HUES64 (cell line): ENCODE measurements around the gene DAPL1.

ENCODE experiments used
- H3K27ac ChIP-seq: 2 replicates; pipeline ENCODE4 v1.7.0; 2013; ENCODE audit warnings: low read depth, low read length, inconsistent platforms
- H3K27me3 ChIP-seq: 2 replicates; pipeline ENCODE4 v1.6.1; 2013; ENCODE audit warnings: mild to moderate bottlenecking, low read length; ENCODE audit not compliant: insufficient read depth
- H3K36me3 ChIP-seq: 2 replicates; pipeline ENCODE4 v1.6.1; 2013; ENCODE audit warnings: mild to moderate bottlenecking, low read length; ENCODE audit not compliant: insufficient read depth
- H3K4me1 ChIP-seq: 2 replicates; pipeline ENCODE4 v1.6.1; 2013; ENCODE audit warnings: mild to moderate bottlenecking, low read length, moderate library complexity; ENCODE audit not compliant: insufficient read depth
- H3K4me3 ChIP-seq: 2 replicates; pipeline ENCODE4 v1.5.1; 2013; ENCODE audit warnings: mild to moderate bottlenecking, low read length, moderate library complexity
- H3K9ac ChIP-seq: 2 replicates; pipeline ENCODE4 v1.6.1; 2013; ENCODE audit warnings: mild to moderate bottlenecking, low read depth, low read length
- H3K9me3 ChIP-seq: 2 replicates; pipeline ENCODE4 v1.6.1; 2013; ENCODE audit warnings: low read depth, low read length; ENCODE audit not compliant: insufficient read depth
- WGBS: fragments of 150-250, 120-280 bp; methylation state at CpG from one replicate; pipeline ENCODE4 v1.1.7; 2013; ENCODE audit warnings: missing lambda C conversion rate; 5-methylcytosine and 5-hydroxymethylcytosine counted together

The DAPL1 gene

DNA sequence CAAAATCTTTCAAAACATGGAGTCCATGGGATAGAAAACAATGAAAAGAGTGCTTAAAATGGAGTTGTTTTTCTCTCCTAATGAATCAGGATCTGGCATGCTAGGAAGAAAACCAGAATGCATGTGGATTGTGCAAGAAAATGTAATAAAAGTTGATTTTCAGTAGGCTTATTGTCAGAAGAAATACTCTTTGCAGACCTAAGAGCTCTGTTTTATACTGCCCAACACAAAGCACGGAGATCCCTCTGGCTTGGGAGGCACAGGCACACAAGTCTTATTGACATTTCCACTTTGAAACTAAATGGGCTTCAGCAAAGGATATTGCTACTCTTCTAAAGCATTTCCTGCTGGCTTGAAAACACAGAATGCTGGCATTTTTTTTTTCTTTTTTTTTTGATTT is 15.5 kb upstream of the DAPL1 start:
- no peak overlapping the region for H3K4me3 ChIP-seq
- no peaks in the 10 kb centered on the region for H3K9me3 ChIP-seq
- H3K9ac ChIP-seq = no peak overlapping the region
- no peak overlapping the region for H3K27ac ChIP-seq
- no peaks in the 10 kb centered on the region for H3K36me3 ChIP-seq
- no peaks in the 10 kb centered on the region for H3K27me3 ChIP-seq
- 90% methylated on average over 1 of the region's 1 CpG for WGBS
- H3K4me1 ChIP-seq = peaks cover 15% of the 10 kb centered on the region

- Histone ChIP-seq H3K9ac (no peak overlapping the region), H3K9me3 (no peaks in the 10 kb centered on the region), H3K27ac (no peak overlapping the region), H3K27me3 (no peaks in the 10 kb centered on the region), H3K36me3 (no peaks in the 10 kb centered on the region), H3K4me1 (peaks cover 14% of the 10 kb centered on the region), H3K4me3 (no peak overlapping the region)
- WGBS = 73% methylated on average over 4 of the region's 4 CpGs
Measured at GRCh38 chr2:158781353-158781961, 13.7 kb upstream of the DAPL1 start.

DNA sequence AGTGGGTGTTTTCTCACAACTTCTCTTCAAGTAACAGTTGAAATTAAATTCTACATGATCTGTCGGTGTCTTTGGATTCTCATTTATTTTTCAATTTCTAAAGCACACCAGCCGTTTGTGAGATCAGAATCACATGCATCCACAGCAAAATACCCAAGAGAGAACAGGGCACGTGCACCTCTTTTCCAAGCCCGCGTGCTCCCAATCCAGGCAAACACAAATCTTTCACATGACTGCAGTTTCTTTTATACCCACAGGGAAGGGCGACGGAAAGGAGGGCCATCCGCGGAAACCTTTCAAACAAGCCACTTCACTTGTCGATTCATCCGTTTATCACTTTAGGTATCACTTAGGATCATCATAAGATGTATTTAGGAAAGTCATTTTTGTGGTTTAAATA is 13.0 kb upstream of the DAPL1 start:
- H3K27ac ChIP-seq = no peak overlapping the region
- peaks cover 14% of the 10 kb centered on the region for H3K4me1 ChIP-seq
- no peak overlapping the region for H3K4me3 ChIP-seq
- H3K27me3 ChIP-seq = no peaks in the 10 kb centered on the region
- WGBS = 93% methylated on average over 11 of the region's 11 CpGs
- H3K36me3 ChIP-seq = no peaks in the 10 kb centered on the region
- H3K9ac ChIP-seq = no peak overlapping the region
- H3K9me3 ChIP-seq = 0 out of 2 replicates have a peak, but pooled peaks cover 1% of the 10 kb centered on the region

- no peak overlapping the region for H3K27ac ChIP-seq
- H3K27me3 ChIP-seq = no peaks in the 10 kb centered on the region
- H3K9ac ChIP-seq = no peak overlapping the region
- H3K36me3 ChIP-seq = no peaks in the 10 kb centered on the region
- no peak overlapping the region for H3K4me3 ChIP-seq
- 0 out of 2 replicates have a peak, but pooled peaks cover 2% of the 10 kb centered on the region for H3K9me3 ChIP-seq
- peaks cover 14% of the 10 kb centered on the region for H3K4me1 ChIP-seq
- 97% methylated on average over 5 of the region's 5 CpGs for WGBS
Measured at GRCh38 chr2:158782616-158783015, 12.5 kb upstream of the DAPL1 start.

GRCh38 chr2:158783923-158784322 is 11.2 kb upstream of the DAPL1 start:
- Histone ChIP-seq H3K4me3 (no peak overlapping the region), H3K36me3 (no peaks in the 10 kb centered on the region), H3K9me3 (0 out of 2 replicates have a peak, but pooled peaks cover 2% of the 10 kb centered on the region), H3K9ac (no peak overlapping the region), H3K27me3 (no peaks in the 10 kb centered on the region), H3K4me1 (peaks cover 14% of the 10 kb centered on the region), H3K27ac (no peak overlapping the region)
- WGBS = 95% methylated on average over 1 of the region's 2 CpGs

- Histone ChIP-seq H3K4me1 (peaks cover 6% of the 10 kb centered on the region; the same call in 1 of the 2 replicates), H3K9me3 (0 out of 2 replicates have a peak, but pooled peaks cover 2% of the 10 kb centered on the region), H3K27ac (no peak overlapping the region), H3K4me3 (no peak overlapping the region), H3K27me3 (no peaks in the 10 kb centered on the region), H3K36me3 (no peaks in the 10 kb centered on the region), H3K9ac (no peak overlapping the region)
- 94% methylated on average over 8 of the region's 8 CpGs for WGBS
Measured at GRCh38 chr2:158786897-158787296, 8.2 kb upstream of the DAPL1 start.

DNA sequence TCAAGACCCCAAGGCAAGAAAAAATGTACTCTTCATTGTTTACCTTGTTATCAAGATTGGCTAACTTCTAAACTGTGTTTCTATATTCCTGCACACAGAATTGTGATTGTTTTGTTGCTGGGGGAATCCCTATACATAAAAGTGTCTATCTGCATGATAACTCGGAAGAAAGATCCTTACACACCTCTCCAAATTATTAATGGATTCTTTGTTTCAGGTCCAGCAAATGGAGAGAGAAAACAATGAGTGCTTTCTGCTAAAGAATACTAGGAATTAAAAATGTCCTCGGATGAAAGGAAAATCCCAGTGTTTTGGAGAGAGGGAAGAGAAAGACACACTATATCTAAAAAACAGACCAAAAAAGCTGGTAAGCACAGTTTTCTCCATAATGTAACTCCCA is 6.2 kb upstream of the DAPL1 start:
- H3K27me3 ChIP-seq = no peaks in the 10 kb centered on the region
- H3K4me1 ChIP-seq = no peaks in the 10 kb centered on the region
- H3K27ac ChIP-seq = no peak overlapping the region
- H3K9me3 ChIP-seq = 0 out of 2 replicates have a peak, but pooled peaks cover 2% of the 10 kb centered on the region
- 100% methylated on average over 1 of the region's 2 CpGs for WGBS
- H3K4me3 ChIP-seq = no peak overlapping the region
- no peaks in the 10 kb centered on the region for H3K36me3 ChIP-seq
- no peak overlapping the region for H3K9ac ChIP-seq

DNA sequence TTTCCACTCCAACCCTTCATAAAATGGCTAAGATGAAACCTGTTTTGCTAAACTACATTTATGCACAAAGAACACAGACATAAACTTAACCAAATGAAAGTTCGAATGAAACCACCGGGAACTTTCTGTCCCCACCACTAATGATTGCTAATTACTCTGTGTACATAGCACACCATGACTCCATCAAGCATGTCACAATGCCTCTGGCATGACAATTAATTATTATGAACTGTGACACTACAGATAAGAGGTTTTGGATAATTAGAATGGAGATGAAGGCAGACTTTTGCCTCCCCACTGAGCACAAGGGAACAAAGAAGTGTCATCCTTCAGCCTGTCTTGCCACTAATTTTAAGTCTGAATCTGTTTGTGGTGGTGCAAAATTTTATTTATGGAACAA is 1.5 kb downstream of the DAPL1 start:
- no peak overlapping the region for H3K4me3 ChIP-seq
- 69% methylated on average over 2 of the region's 2 CpGs for WGBS
- H3K4me1 ChIP-seq = peaks cover 19% of the 10 kb centered on the region; the same call in 1 of the 2 replicates
- no peaks in the 10 kb centered on the region for H3K36me3 ChIP-seq
- no peaks in the 10 kb centered on the region for H3K27me3 ChIP-seq
- no peaks in the 10 kb centered on the region for H3K9me3 ChIP-seq
- no peak overlapping the region for H3K27ac ChIP-seq
- H3K9ac ChIP-seq = no peak overlapping the region

DNA sequence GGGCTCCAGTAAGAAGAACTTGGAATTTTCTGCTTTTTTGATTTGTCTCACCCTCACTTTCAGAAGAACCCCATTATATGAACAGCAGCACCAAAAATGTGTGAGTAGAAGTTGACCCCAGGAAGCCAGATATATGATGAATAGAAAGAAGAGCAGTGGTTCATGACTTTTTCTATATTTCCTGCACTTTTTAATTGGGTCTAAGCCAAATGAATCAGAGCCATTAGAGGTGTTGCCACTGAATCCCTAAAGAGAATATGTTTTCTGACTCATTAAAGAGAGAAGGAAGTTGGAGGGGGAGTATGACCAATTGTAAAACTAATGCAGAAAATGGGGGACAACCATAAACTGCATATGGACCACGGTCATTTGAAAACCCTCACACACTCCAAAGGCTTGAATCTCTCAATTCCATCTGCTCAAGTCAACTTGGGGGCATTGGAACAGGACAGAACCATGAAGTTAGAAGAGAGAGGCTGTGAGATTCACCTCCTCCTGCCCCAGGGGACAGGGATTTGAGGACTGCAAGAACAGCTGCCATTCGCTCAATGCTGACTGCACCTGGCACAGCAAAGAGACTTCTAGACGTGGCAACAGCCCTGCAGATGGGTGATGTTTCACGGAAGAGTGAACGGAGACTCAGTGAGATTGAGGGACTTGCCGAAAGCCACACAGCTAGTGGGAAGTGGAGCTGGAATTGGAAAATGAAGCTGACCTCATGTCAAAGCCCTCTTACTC is 3.0 kb downstream of the DAPL1 start:
- Histone ChIP-seq H3K9me3 (no peaks in the 10 kb centered on the region), H3K4me1 (peaks cover 19% of the 10 kb centered on the region; the same call in 1 of the 2 replicates), H3K27ac (no peak overlapping the region), H3K9ac (no peak overlapping the region), H3K36me3 (no peaks in the 10 kb centered on the region), H3K27me3 (no peaks in the 10 kb centered on the region), H3K4me3 (no peak overlapping the region)
- 93% methylated on average over 6 of the region's 6 CpGs for WGBS

- Histone ChIP-seq H3K9me3 (no peaks in the 10 kb centered on the region), H3K4me3 (no peak overlapping the region), H3K27me3 (no peaks in the 10 kb centered on the region), H3K9ac (no peak overlapping the region), H3K36me3 (no peaks in the 10 kb centered on the region), H3K27ac (no peak overlapping the region), H3K4me1 (peaks cover 19% of the 10 kb centered on the region; the same call in 1 of the 2 replicates)
- 94% methylated on average over 2 of the region's 2 CpGs for WGBS
Measured at GRCh38 chr2:158799181-158799580, 4.1 kb downstream of the DAPL1 start.

GRCh38 chr2:158803506-158803905 is 8.4 kb downstream of the DAPL1 start:
- Histone ChIP-seq H3K4me3 (no peak overlapping the region), H3K4me1 (no peaks in the 10 kb centered on the region), H3K27me3 (no peaks in the 10 kb centered on the region), H3K36me3 (no peaks in the 10 kb centered on the region), H3K27ac (no peak overlapping the region), H3K9ac (no peak overlapping the region), H3K9me3 (no peaks in the 10 kb centered on the region)
- WGBS = 95% methylated on average over 2 of the region's 2 CpGs
